ENCODE data around the gene ANK2. TPM values are rescaled to one million over a fixed set of nuclear protein-coding genes. Genes with fewer than 3 reads are reported as not detected.
A peak's percentile ranks its signal among the peaks of the same experiment; 100 is the strongest.
"Not testable (repeated sequence)": the region's sequence is repeated elsewhere in the genome, so short reads cannot be mapped to it uniquely, and the experiment has no call there.

Gene ANK2
- total RNA-seq, 8 experiments from 2014 or later = 46.7 to 361 (median 116) TPM

GRCh38 chr4:113057891-113058290 lies 8.4 kb downstream of the ANK2 start:
- 86 to 100% (median 100%) methylated on average over 1 of the region's 1 CpG; no CpG with 5 or more reads in 1 of the 10 experiments for WGBS, 10 experiments
- in situ Hi-C loops (cut with MboI; ENCODE audit: low pct_unique_long_range_greater_than_20kb in 2 of 9, low sequenced_read_pairs in 9 of 9, unreplicated experiment in 9 of 9) = no loop called here
- Histone ChIP-seq H3K27ac (no peak overlapping the region), H3K4me1 (replicated peaks in 1 of 2) (peaks cover 4 to 5% of the 10 kb centered on the region in 2 donors), H3K4me3 (no peak overlapping the region)
- ATAC-seq (replicated peaks in 6 of 8) = peak in 2 of 8 experiments; percentile 37 to 51

DNA sequence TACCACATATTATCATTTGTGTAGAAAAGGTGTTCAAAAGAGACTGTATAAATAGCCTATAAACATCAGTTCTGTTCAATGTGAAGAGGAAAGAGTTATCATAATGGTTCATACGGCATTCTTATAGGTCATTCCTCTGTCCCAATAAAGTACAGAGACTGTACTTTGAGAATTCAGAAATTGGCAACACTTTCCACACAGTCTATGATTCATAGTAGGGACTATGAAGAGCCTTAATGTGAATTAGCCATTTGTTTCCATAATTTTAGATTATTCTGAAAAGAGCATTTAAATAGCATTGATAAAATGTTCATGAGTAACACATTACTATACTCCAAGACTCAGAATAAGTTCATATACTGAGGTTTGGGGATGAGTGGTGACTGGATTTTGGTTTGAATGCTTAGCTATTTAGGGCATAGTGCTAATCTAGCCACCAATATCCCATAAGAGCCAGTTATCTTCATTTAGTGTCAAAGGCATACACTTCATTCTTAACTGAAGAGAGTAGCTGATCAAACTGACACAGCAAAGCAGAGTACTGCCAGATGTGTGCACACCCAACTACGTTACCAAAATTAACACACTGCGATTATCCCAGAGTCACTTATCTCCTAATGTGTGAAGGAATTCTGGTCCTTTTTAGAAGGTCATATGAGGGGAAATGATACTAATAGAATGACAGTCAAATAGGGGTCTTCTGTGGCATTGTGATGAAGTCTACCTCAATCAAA lies 10.2 kb downstream of the ANK2 start:
- Histone ChIP-seq H3K4me1 (replicated peaks in 1 of 2) (peaks cover 5 to 7% of the 10 kb centered on the region in 2 donors), H3K27ac (no peak overlapping the region), H3K4me3 (no peak overlapping the region)
- in situ Hi-C loops (cut with MboI; ENCODE audit: low pct_unique_long_range_greater_than_20kb in 2 of 9, low sequenced_read_pairs in 9 of 9, unreplicated experiment in 9 of 9) = no loop called here
- 33 to 100% (median 84%) methylated on average over 1 to 3 of the region's 3 CpGs; no CpG with 5 or more reads in 2 of the 10 experiments for WGBS, 10 experiments
- ATAC-seq (replicated peaks in 6 of 8) = peak in 2 of 8 experiments; percentile 72 to 78

DNA sequence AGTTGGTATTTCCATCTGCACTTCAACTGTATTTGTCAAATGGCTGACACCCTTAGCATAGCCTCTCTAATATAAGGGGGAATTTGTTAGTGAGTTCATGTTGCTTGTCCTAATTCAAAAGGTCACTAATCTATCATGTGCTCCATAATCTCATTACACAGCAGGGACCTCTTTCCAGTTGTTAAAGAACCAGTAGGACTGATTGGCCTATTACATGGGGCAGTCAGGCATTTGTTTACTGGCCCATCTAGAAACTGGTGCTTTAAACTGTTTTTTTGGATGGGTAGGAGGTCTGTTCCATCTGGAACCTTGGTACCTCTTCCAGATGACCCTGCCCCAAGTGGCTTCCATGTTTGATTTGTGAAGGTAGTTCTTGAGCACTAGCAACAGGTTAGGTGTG lies 11.4 kb downstream of the ANK2 start:
- Histone ChIP-seq H3K4me3 (no peak overlapping the region), H3K4me1 (replicated peaks in 1 of 2) (peaks cover 5 to 7% of the 10 kb centered on the region in 2 donors), H3K27ac (no peak overlapping the region)

DNA sequence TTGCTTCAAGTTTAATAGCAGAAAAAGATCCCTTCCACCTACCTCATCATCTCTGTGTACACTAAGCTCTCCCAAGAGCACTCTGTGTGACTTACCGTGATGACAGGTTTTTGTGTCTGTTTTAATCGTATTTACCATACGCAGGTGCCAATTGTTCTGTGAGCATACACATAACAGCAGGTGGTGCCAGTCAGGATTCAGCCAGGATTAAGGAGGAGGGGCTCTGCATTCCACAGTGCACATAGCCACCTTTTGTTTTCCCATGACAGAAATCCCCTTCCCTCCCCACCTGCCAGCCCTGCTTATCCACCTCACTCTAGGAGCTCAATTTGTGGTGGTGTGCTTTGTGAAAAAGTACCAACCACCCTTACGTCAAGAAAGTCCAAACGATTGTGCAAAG lies 14.8 kb downstream of the ANK2 start:
- Histone ChIP-seq H3K4me1 (replicated peaks in 1 of 2) (peaks cover 5 to 7% of the 10 kb centered on the region in 2 donors), H3K4me3 (no peak overlapping the region), H3K27ac (no peak overlapping the region)
- WGBS, 10 experiments = 36 to 95% (median 56%) methylated on average over 1 to 5 of the region's 5 CpGs; no CpG with 5 or more reads in 2 of the 10 experiments
- in situ Hi-C loops (cut with MboI; ENCODE audit: low pct_unique_long_range_greater_than_20kb in 2 of 9, low sequenced_read_pairs in 9 of 9, unreplicated experiment in 9 of 9) = no loop called here
- ATAC-seq (replicated peaks in 6 of 8) = no peak

More for the DNA sequence above, 11.4 kb downstream of the ANK2 start:
- in situ Hi-C loops (cut with MboI; ENCODE audit: low pct_unique_long_range_greater_than_20kb in 2 of 9, low sequenced_read_pairs in 9 of 9, unreplicated experiment in 9 of 9) = no loop called here
- peak in 1 of 8 experiments; percentile 27 for ATAC-seq (replicated peaks in 6 of 8)

GRCh38 chr4:113065629-113066028 lies 16.2 kb downstream of the ANK2 start:
- 0 to 100% (median 81%) methylated on average over 1 to 3 of the region's 3 CpGs; no CpG with 5 or more reads in 1 of the 10 experiments for WGBS, 10 experiments
- ATAC-seq (replicated peaks in 6 of 8) = no peak
- Histone ChIP-seq H3K4me1 (replicated peaks in 1 of 2) (peaks cover 5 to 7% of the 10 kb centered on the region in 2 donors), H3K27ac (no peak overlapping the region), H3K4me3 (no peak overlapping the region)
- in situ Hi-C loops (cut with MboI; ENCODE audit: low pct_unique_long_range_greater_than_20kb in 2 of 9, low sequenced_read_pairs in 9 of 9, unreplicated experiment in 9 of 9) = no loop called here

GRCh38 chr4:113068771-113069170 lies 19.3 kb downstream of the ANK2 start:
- WGBS, 10 experiments = 78 to 100% (median 96%) methylated on average over 1 to 3 of the region's 3 CpGs
- ATAC-seq (replicated peaks in 6 of 8); H3K4me3 ChIP-seq; in situ Hi-C loops (cut with MboI; ENCODE audit: low pct_unique_long_range_greater_than_20kb in 2 of 9, low sequenced_read_pairs in 9 of 9, unreplicated experiment in 9 of 9); H3K4me1 ChIP-seq (replicated peaks in 1 of 2); H3K27ac ChIP-seq: not testable (repeated sequence)

DNA sequence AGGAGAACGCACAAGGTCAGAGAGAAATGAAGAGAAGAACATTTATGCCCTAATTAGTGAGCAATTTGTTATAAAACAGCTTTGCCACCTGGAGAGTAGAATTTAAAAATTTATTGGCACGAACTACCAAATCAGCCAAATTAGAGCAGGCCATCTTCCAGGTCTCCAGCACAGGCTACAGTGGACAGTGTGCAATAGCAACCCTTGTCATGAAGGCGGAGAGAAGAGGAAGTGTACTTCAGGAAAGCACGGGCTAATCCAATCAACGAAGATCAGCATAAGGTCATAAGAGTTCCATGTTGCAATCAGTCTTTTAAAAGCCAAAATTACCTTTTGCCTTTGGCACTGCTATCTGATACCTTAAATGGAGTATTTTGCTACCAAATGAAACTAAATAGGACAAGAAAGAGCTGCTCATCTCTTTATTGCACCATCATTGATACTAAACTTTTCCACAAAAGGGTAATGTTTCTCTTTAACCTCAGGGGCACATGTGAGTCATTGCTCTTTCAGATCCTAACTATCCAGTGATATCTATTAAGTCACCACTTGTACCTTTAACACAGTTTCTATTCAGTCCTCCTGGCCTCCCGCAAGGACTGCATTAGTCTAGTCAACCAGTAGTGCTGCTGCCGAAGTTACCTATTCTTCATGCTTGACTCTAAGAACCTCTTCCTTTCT lies 19.9 kb downstream of the ANK2 start:
- H3K27ac ChIP-seq = no peak overlapping the region
- WGBS, 10 experiments = 59 to 100% (median 89%) methylated on average over 2 to 7 of the region's 7 CpGs
- ATAC-seq (replicated peaks in 6 of 8) = peak in 1 of 8 experiments; percentile 20

DNA sequence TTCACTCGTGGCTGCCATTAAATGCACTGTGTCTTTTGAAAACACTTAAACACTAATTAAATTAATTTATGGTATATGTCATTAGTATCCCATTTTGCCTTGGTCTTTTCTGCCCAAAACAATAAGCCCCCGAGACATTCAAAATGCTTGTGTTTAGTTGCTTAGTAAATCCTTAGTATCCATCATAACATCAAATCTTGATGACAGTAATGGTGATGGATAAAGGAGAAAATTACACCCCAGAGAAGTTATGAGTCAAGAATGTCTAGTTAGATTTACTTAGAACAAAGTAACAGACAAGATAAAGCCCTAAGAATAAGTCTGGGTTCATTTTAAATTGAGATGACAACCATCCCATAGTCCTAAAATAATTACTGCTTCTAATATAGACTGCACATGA lies 21.3 kb downstream of the ANK2 start:
- 0 to 86% (median 64%) methylated on average over 1 to 2 of the region's 2 CpGs for WGBS, 10 experiments
- ATAC-seq (replicated peaks in 6 of 8) = no peak
- H3K4me3 ChIP-seq = no peak overlapping the region
- no peak overlapping the region for H3K27ac ChIP-seq
- H3K4me1 ChIP-seq (replicated peaks in 1 of 2) = peaks cover 8 to 16% of the 10 kb centered on the region in 2 donors
- in situ Hi-C loops (cut with MboI; ENCODE audit: low pct_unique_long_range_greater_than_20kb in 2 of 9, low sequenced_read_pairs in 9 of 9, unreplicated experiment in 9 of 9) = no loop called here

More for the DNA sequence above, 19.9 kb downstream of the ANK2 start:
- Histone ChIP-seq H3K4me1 (replicated peaks in 1 of 2) (peaks cover 8 to 11% of the 10 kb centered on the region in 2 donors), H3K4me3 (no peak overlapping the region)
- in situ Hi-C loops (cut with MboI; ENCODE audit: low pct_unique_long_range_greater_than_20kb in 2 of 9, low sequenced_read_pairs in 9 of 9, unreplicated experiment in 9 of 9) = no loop called here

DNA sequence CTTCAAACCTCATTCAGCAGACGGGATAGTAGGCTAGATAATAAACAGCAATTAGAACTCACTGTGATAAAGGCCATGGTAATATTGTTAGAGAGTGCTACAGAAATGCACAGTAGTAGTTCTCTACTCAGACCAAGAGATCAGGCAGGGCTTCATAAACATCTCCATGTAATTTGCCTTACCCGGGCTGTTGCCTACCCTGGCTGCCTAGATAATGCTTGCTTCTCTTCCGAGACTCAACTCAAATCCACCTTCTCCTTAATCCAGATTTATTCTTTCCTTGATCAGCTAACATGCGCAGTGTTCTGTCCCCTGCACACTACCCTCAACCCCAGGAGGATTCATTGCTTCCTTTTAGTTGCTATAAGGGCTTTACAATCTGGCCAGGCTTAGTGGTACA lies 21.8 kb downstream of the ANK2 start:
- H3K4me3 ChIP-seq = no peak overlapping the region
- ATAC-seq (replicated peaks in 6 of 8) = no peak
- in situ Hi-C loops (cut with MboI; ENCODE audit: low pct_unique_long_range_greater_than_20kb in 2 of 9, low sequenced_read_pairs in 9 of 9, unreplicated experiment in 9 of 9) = no loop called here
- no peak overlapping the region for H3K27ac ChIP-seq
- peaks cover 8 to 16% of the 10 kb centered on the region in 2 donors for H3K4me1 ChIP-seq (replicated peaks in 1 of 2)
- 80 to 100% (median 93%) methylated on average over 1 to 4 of the region's 4 CpGs; no CpG with 5 or more reads in 2 of the 10 experiments for WGBS, 10 experiments

- Histone ChIP-seq H3K4me1 (replicated peaks in 1 of 2) (peaks cover 8 to 16% of the 10 kb centered on the region in 2 donors), H3K4me3 (no peak overlapping the region), H3K27ac (no peak overlapping the region)
- ATAC-seq (replicated peaks in 6 of 8) = no peak
- WGBS, 10 experiments = 67 to 100% (median 100%) methylated on average over 1 to 2 of the region's 2 CpGs; no CpG with 5 or more reads in 3 of the 10 experiments
- in situ Hi-C loops (cut with MboI; ENCODE audit: low pct_unique_long_range_greater_than_20kb in 2 of 9, low sequenced_read_pairs in 9 of 9, unreplicated experiment in 9 of 9) = no loop called here
Observed at GRCh38 chr4:113071805-113072204, 22.4 kb downstream of the ANK2 start.

GRCh38 chr4:113073451-113074005 lies 24.1 kb downstream of the ANK2 start:
- in situ Hi-C loops (cut with MboI; ENCODE audit: low pct_unique_long_range_greater_than_20kb in 2 of 9, low sequenced_read_pairs in 9 of 9, unreplicated experiment in 9 of 9) = no loop called here
- no peak overlapping the region for H3K27ac ChIP-seq
- ATAC-seq (replicated peaks in 6 of 8) = peak in 3 of 8 experiments; percentile 42 to 82 (median 48)
- H3K4me1 ChIP-seq (replicated peaks in 1 of 2) = peaks cover 20 to 29% of the 10 kb centered on the region in 2 donors
- 56 to 100% (median 83%) methylated on average over 1 to 9 of the region's 9 CpGs; no CpG with 5 or more reads in 1 of the 10 experiments for WGBS, 10 experiments
- H3K4me3 ChIP-seq = no peak overlapping the region

DNA sequence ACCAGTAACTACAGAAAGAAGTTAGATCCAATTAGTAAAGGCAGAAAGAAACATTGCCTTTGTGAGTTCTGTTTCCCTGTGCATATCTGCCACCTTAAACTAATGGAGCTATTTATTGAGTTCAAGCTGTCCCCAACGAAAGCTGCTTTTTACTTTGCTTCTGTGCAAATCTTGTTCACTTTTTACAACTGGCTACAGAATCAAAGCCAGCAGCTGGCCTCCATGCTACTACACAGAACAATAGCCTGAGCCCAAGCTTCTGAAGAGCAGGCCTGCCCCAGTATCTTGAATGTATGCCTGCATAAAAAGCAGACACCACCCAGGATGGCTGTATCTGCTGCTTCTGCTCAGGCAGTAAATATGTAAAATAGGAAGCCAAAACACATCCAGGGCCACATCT lies 28.1 kb downstream of the ANK2 start:
- Histone ChIP-seq H3K4me3 (no peak overlapping the region), H3K4me1 (replicated peaks in 1 of 2) (peaks cover 30 to 37% of the 10 kb centered on the region in 2 donors), H3K27ac (peak overlapping the region in 1 of 2 donors; percentile 28)
- ATAC-seq (replicated peaks in 6 of 8) = peak; percentile 64 to 100 (median 92)
- WGBS, 10 experiments = 0 to 20% (median 6%) methylated on average over 1 of the region's 1 CpG; no CpG with 5 or more reads in 3 of the 10 experiments
- in situ Hi-C loops (cut with MboI; ENCODE audit: low pct_unique_long_range_greater_than_20kb in 2 of 9, low sequenced_read_pairs in 9 of 9, unreplicated experiment in 9 of 9) = loop anchor here in 3 of 9 experiments (25.0 kb wide), 2 partner anchors 315 to 440 kb away; partner anchors contain the start of genes LARP7 (in 3 of the 3) and ZGRF1 (in 3 of the 3)

GRCh38 chr4:113078066-113078465 lies 28.6 kb downstream of the ANK2 start:
- in situ Hi-C loops (cut with MboI; ENCODE audit: low pct_unique_long_range_greater_than_20kb in 2 of 9, low sequenced_read_pairs in 9 of 9, unreplicated experiment in 9 of 9) = loop anchor here in 3 of 9 experiments (25.0 kb wide), 2 partner anchors 316 to 441 kb away; partner anchors contain the start of genes LARP7 (in 3 of the 3) and ZGRF1 (in 3 of the 3)
- WGBS, 10 experiments = 20 to 100% (median 65%) methylated on average over 2 to 5 of the region's 5 CpGs; no CpG with 5 or more reads in 3 of the 10 experiments
- Histone ChIP-seq H3K4me1 (replicated peaks in 1 of 2) (peaks cover 30 to 37% of the 10 kb centered on the region in 2 donors), H3K27ac (peak overlapping the region in 1 of 2 donors; percentile 28), H3K4me3 (no peak overlapping the region)
- peak in 7 of 8 experiments; percentile 3 to 72 (median 24) for ATAC-seq (replicated peaks in 6 of 8)
